Heart left ventricle (tissue), 16 donors: ENCODE results near the gene NPC1L1. TPM values are rescaled to one million over a fixed set of nuclear protein-coding genes. Genes with fewer than 3 reads are reported as not detected.

Experiments used
- ATAC-seq, 4 donors: fragments of 200-7000 bp; cut with Tn5 transposase; one replicate each; pipeline ENCODE4 v1.9.1; 2020 to 2022; ENCODE audit warnings: moderate library complexity in 4 of 4, mild to moderate bottlenecking in 3 of 4, moderate number of reproducible peaks in 1 of 4
- DNase-seq, 5 donors: peaks; one replicate each; pipeline ENCODE4 v3.0.0-alpha.2; 2020
- H3K27ac ChIP-seq, 12 donors: fragments of 200-600 bp; sonication (generic) in 4 of 12; one replicate each; pipeline versions ENCODE4 v1.5.0 to v1.8.0; 2016 to 2022; ENCODE audit warnings: mild to moderate bottlenecking in 2 of 12
- H3K27me3 ChIP-seq, 9 donors: fragments of 200-600 bp; sonication (generic) in 2 of 9; one replicate each; pipeline versions ENCODE4 v1.5.1 to v1.8.0; 2016 to 2022; ENCODE audit warnings: mild to moderate bottlenecking in 3 of 9
- H3K36me3 ChIP-seq, 9 donors: fragments of 200-600 bp; sonication (generic) in 2 of 9; one replicate each; pipeline versions ENCODE4 v1.5.0 to v1.8.0; 2018 to 2022; ENCODE audit warnings: mild to moderate bottlenecking in 2 of 9
- H3K4me1 ChIP-seq, 12 donors: fragments of 200-600 bp; sonication (generic) in 4 of 12; one replicate each; pipeline versions ENCODE4 v1.5.0 to v1.8.0; 2016 to 2022; ENCODE audit warnings: mild to moderate bottlenecking in 3 of 12
- H3K4me3 ChIP-seq, 12 donors: fragments of 200-600 bp; sonication (generic) in 4 of 12; one replicate each; pipeline versions ENCODE4 v1.5.0 to v1.8.0; 2017 to 2022; ENCODE audit warnings: mild to moderate bottlenecking in 9 of 12, moderate library complexity in 4 of 12
- H3K9me3 ChIP-seq, 12 donors: fragments of 200-600 bp; sonication (generic) in 4 of 12; one replicate each; pipeline versions ENCODE4 v1.5.0 to v1.8.0; 2016 to 2022; ENCODE audit warnings: mild to moderate bottlenecking in 1 of 12
- CTCF ChIP-seq, 12 donors: fragments of 200-600 bp; sonication (generic) in 4 of 12; IDR thresholded peaks; one replicate each; pipeline versions ENCODE4 v1.5.0 to v1.8.0; 2018 to 2022; ENCODE audit warnings: antibody characterized with exemption in 12 of 12, mild to moderate bottlenecking in 5 of 12
- POLR2A ChIP-seq, 2 donors: fragments of 450-650 bp; IDR thresholded peaks; one replicate each; pipeline ENCODE4 v1.6.1; 2017; ENCODE audit warnings: antibody characterized with exemption in 2 of 2, mild to moderate bottlenecking in 2 of 2, moderate library complexity in 2 of 2
- WGBS, 4 donors: extraction: QIAGEN DNeasy Blood & Tissue Kit in 2 of 4; methylation state at CpG; one replicate each; pipeline versions ENCODE4 v1.1.5 to v1.1.7; 2013 to 2018; 5-methylcytosine and 5-hydroxymethylcytosine counted together
- intact Hi-C, 10 donors: fragments of 100-400 bp; cut with DNase I; formaldehyde crosslinking; loops; one replicate each; pipeline versions ENCODE4 v1.11.1 to v1.14.2; 2022
- polyA plus RNA-seq, 2 donors: library from polyadenylated mRNA; stranded (reverse); fragments of 200-250 nt; gene quantifications; one replicate each; pipeline ENCODE4 v1.2.3, GENCODE V29; 2013
- total RNA-seq, 9 donors: library from RNA; depleted of rRNA in 2 of 9; stranded (reverse); fragments of >200 nt in 2 of 9; fragmentation: NEBNext Ultra II Directional in 3 of 9; extraction: Animal tissue kit (Norgen Biotek cat#: 25700) in 3 of 9; gene quantifications; one replicate each; pipeline versions ENCODE4 v1.1.0 to v1.2.4, GENCODE V29; 2016 to 2023
- donor health status: ischemic (EF 13 %, LVEDD 7.1; RV severe dilation, severe dysfunction).
- donor health status: healthy with polysubstance abuse.
- donor health status: DM: no; HTN: yes; CAD: no.
- donor health status: DM: no; HTN: no; CAD: no.
- donor health status: ischemic (EF 25% LVEDD 6.9; RV normal size, moderate dysfunction).
- donor health status: ischemic (EF 25% LVEDD 5.7; RV mildly dilated, moderate dysfunction).
- donor health status: healthy.
- donor health status: DM: yes; HTN: yes; CAD: no.
- donor health status: ischemic (EF 35%, LVEDD 5.7; RV mildly dilated, moderate dysfunction).
- donor health status: nonischemic (EF 11% LVEDD 7.7; RV severe dilation, severe dysfunction).
- donor health status: DM: yes; HTN: yes; CAD: no.
- donor health status: PGD.
- donor health status: ischemic (EF 29% LVEDD 5.4; RV normal size, mild dysfunction).
- donor health status: nonischemic (EF 23%, LVEDD 6.1; RV moderate dilation, normal function).

The NPC1L1 gene
- total and polyA plus RNA-seq, 11 donors: 0.03 to 0.25 (median 0.13) TPM; not detected in 4

- no peak overlapping the region for H3K27ac ChIP-seq
- WGBS, 4 donors: 56 to 75% (median 63%) methylated on average over 7 of the region's 7 CpGs
- no peak for TF ChIP-seq CTCF (IDR thresholded peaks at IDR 0.05)
- TF ChIP-seq POLR2A (IDR thresholded peaks at IDR 0.05): no peak
- no peaks in the 10 kb centered on the region for H3K27me3 ChIP-seq
- H3K4me1 ChIP-seq: no peaks in the 10 kb centered on the region
- DNase-seq (no peak), ATAC-seq (peak in 1 of 4 donors; percentile 57)
- H3K36me3 ChIP-seq: no peaks in the 10 kb centered on the region
- intact Hi-C loops: no loop called here
- peaks cover 0 to 10% (median 4%) of the 10 kb centered on the region in 12 donors for H3K9me3 ChIP-seq
- H3K4me3 ChIP-seq: no peak overlapping the region
These were observed 21.6 kb downstream of the NPC1L1 start for GRCh38 chr7:44519546-44519945.

- Histone ChIP-seq H3K4me1 (no peaks in the 10 kb centered on the region), H3K27ac (no peak overlapping the region), H3K9me3 (peaks cover 0 to 2% (median 0%) of the 10 kb centered on the region in 12 donors), H3K4me3 (no peak overlapping the region), H3K27me3 (no peaks in the 10 kb centered on the region), H3K36me3 (no peaks in the 10 kb centered on the region)
- no peak for DNase-seq
- no peak for ATAC-seq
- intact Hi-C loops: no loop called here
- TF ChIP-seq POLR2A (IDR thresholded peaks at IDR 0.05) (no peak), CTCF (IDR thresholded peaks at IDR 0.05) (no peak)
- WGBS, 4 donors: 67 to 79% (median 74%) methylated on average over 3 of the region's 3 CpGs
These were observed 22.4 kb downstream of the NPC1L1 start for GRCh38 chr7:44518761-44519160.

GRCh38 chr7:44517175-44517574 is 24.0 kb downstream of the NPC1L1 start:
- no peak overlapping the region for H3K4me3 ChIP-seq
- intact Hi-C loops: no loop called here
- ATAC-seq (no peak), DNase-seq (no peak)
- H3K4me1 ChIP-seq: no peaks in the 10 kb centered on the region
- H3K36me3 ChIP-seq: no peaks in the 10 kb centered on the region
- no peak overlapping the region for H3K27ac ChIP-seq
- TF ChIP-seq CTCF (IDR thresholded peaks at IDR 0.05): no peak
- TF ChIP-seq POLR2A (IDR thresholded peaks at IDR 0.05): no peak
- 83 to 92% (median 89%) methylated on average over 8 of the region's 8 CpGs for WGBS, 4 donors
- H3K9me3 ChIP-seq: no peaks in the 10 kb centered on the region
- no peaks in the 10 kb centered on the region for H3K27me3 ChIP-seq

- no peak for TF ChIP-seq CTCF (IDR thresholded peaks at IDR 0.05)
- no peak for TF ChIP-seq POLR2A (IDR thresholded peaks at IDR 0.05)
- intact Hi-C loops: no loop called here
- WGBS, 4 donors: 77 to 86% (median 79%) methylated on average over 9 to 10 of the region's 10 CpGs
- H3K4me1 ChIP-seq: no peaks in the 10 kb centered on the region
- no peaks in the 10 kb centered on the region for H3K27me3 ChIP-seq
- DNase-seq: no peak
- H3K27ac ChIP-seq: no peak overlapping the region
- H3K36me3 ChIP-seq: no peaks in the 10 kb centered on the region
- H3K9me3 ChIP-seq: no peaks in the 10 kb centered on the region
- H3K4me3 ChIP-seq: no peak overlapping the region
- no peak for ATAC-seq
These were observed 25.4 kb downstream of the NPC1L1 start for GRCh38 chr7:44515590-44516268.
